Psoas muscle (tissue), 8 donors: ENCODE measurements around the gene ANKRD55. TPM values are rescaled to one million over a fixed set of nuclear protein-coding genes. Genes with fewer than 3 reads are reported as not detected.

ENCODE experiments used
- ATAC-seq, 4 donors: fragments of 200-7000 bp; cut with Tn5 transposase; one replicate each; pipeline ENCODE4 v1.9.1; 2020; ENCODE audit warnings: moderate library complexity in 3 of 4, mild to moderate bottlenecking in 2 of 4
- DNase-seq, 2 donors: peaks; one replicate each; pipeline ENCODE4 v3.0.0-alpha.2; 2020
- H3K27ac ChIP-seq: fragments of 200-600 bp; one replicate; pipeline ENCODE4 v1.8.0; 2022
- H3K27me3 ChIP-seq, 3 donors: fragments of 200-600 bp in 1 of 3; one replicate each; pipeline versions ENCODE4 v1.6.1 to v1.8.0; 2013 to 2022; ENCODE audit warnings: low read length in 2 of 3, mild to moderate bottlenecking in 2 of 3, moderate library complexity in 1 of 3; ENCODE audit not compliant: insufficient read depth in 3 of 3
- H3K36me3 ChIP-seq, 2 donors: fragments of 200-600 bp in 1 of 2; one replicate each; pipeline versions ENCODE4 v1.6.1 to v1.8.0; 2013 to 2022; ENCODE audit warnings: low read depth in 1 of 2, mild to moderate bottlenecking in 1 of 2, moderate library complexity in 1 of 2; ENCODE audit not compliant: insufficient read depth in 1 of 2
- H3K4me1 ChIP-seq: fragments of 200-600 bp; one replicate; pipeline ENCODE4 v1.8.0; 2022
- H3K4me3 ChIP-seq: fragments of 200-600 bp; one replicate; pipeline ENCODE4 v1.8.0; 2022; ENCODE audit warnings: mild to moderate bottlenecking
- H3K9me3 ChIP-seq: fragments of 200-600 bp; one replicate; pipeline ENCODE4 v1.8.0; 2022
- WGBS, 3 donors: extraction: QIAGEN DNeasy Blood & Tissue Kit; methylation state at CpG; one replicate each; pipeline versions ENCODE4 v1.1.6 to v1.1.7; 2013; 5-methylcytosine and 5-hydroxymethylcytosine counted together
- intact Hi-C, 2 donors: fragments of 100-400 bp; cut with DNase I; formaldehyde crosslinking; loops; one replicate each; pipeline versions ENCODE4 v1.11.0 to v1.14.2; 2022
- polyA plus RNA-seq, 3 donors: library from polyadenylated mRNA; stranded (reverse); fragments of 200-250 nt; gene quantifications; one replicate each; pipeline ENCODE4 v1.2.3, GENCODE V29; 2013
- total RNA-seq, 4 donors: library from RNA; stranded (reverse); fragmentation: NEBNext Ultra II Directional in 2 of 4; extraction: Animal tissue kit (Norgen Biotek cat#: 25700) in 2 of 4; gene quantifications; one replicate each; pipeline versions ENCODE4 v1.2.1 to v1.2.4, GENCODE V29; 2021 to 2023
- TF ChIP-seq, protein P1 (sequence below): fragments of 200-600 bp; IDR thresholded peaks from one replicate; pipeline ENCODE4 v1.8.0; 2022; ENCODE audit warnings: antibody characterized with exemption
- donor health status: healthy with polysubstance abuse.
- donor health status: DM: no; HTN: no; CAD: no; lungs with moderate emphysema.
- donor health status: Bipolar disorder and iron deficiency.
- donor health status: healthy.
- donor health status: DM: yes; HTN: yes; CAD: no.
- donor health status: DM: no; HTN: no; CAD: no.
- donor health status: DM: no; HTN: no; CAD: no.
- donor health status: DM: yes; HTN: yes; CAD: no.

The ANKRD55 gene
- total and polyA plus RNA-seq, 7 donors: 0.01 to 0.04 TPM; not detected in 5

DNA sequence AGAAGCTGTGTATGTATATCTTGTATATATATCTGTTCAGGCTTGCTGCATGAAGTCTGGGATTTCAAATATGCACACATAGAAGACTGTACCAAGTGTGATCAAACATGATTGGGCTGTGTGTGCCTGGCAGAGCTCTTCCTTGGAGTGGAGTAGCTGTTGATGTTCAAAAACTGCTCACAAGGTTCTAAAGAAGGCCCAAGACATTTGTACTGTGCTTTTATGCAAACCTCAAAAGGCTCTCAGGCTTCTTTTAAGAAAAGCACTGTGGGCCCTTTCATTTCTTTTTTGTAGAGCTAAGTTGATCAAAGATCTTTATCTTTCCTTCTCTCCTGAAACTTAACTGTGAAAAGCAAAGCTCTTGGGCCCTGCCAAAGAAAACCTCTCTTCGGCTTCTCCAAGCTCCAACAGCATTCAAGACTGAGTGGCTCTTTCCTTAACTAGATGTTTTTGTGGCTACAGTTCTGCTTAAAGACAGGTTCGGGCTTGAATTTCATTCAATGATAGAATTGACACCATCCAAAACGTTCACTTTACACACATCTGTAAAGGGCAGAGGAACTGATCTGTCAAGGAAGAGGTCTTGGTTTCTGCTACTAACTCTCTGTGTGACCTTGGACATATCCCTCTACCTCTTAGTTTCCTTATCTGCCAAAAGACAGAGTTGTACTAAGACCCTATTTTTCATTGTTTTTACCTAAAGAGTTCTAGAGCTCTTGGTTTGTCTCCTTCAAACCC lies 132.5 kb downstream of the ANKRD55 start:
- TF ChIP-seq, protein P1, sequence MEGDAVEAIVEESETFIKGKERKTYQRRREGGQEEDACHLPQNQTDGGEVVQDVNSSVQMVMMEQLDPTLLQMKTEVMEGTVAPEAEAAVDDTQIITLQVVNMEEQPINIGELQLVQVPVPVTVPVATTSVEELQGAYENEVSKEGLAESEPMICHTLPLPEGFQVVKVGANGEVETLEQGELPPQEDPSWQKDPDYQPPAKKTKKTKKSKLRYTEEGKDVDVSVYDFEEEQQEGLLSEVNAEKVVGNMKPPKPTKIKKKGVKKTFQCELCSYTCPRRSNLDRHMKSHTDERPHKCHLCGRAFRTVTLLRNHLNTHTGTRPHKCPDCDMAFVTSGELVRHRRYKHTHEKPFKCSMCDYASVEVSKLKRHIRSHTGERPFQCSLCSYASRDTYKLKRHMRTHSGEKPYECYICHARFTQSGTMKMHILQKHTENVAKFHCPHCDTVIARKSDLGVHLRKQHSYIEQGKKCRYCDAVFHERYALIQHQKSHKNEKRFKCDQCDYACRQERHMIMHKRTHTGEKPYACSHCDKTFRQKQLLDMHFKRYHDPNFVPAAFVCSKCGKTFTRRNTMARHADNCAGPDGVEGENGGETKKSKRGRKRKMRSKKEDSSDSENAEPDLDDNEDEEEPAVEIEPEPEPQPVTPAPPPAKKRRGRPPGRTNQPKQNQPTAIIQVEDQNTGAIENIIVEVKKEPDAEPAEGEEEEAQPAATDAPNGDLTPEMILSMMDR: no peak
- Histone ChIP-seq H3K4me3 (no peak overlapping the region), H3K27me3 (no peaks in the 10 kb centered on the region), H3K9me3 (no peaks in the 10 kb centered on the region), H3K4me1 (no peaks in the 10 kb centered on the region), H3K27ac (no peak overlapping the region), H3K36me3 (no peaks in the 10 kb centered on the region)
- intact Hi-C loops: no loop called here
- ATAC-seq (no peak), DNase-seq (no peak)
- WGBS, 3 donors: 65 to 81% (median 81%) methylated on average over 3 of the region's 3 CpGs

- H3K27ac ChIP-seq: no peak overlapping the region
- ATAC-seq: no peak
- WGBS, 3 donors: 44 to 52% (median 45%) methylated on average over 2 of the region's 2 CpGs
- no peaks in the 10 kb centered on the region for H3K4me1 ChIP-seq
- no peaks in the 10 kb centered on the region for H3K27me3 ChIP-seq
- H3K4me3 ChIP-seq: no peak overlapping the region
- no peak for DNase-seq
- TF ChIP-seq, protein P1: no peak
- H3K36me3 ChIP-seq: no peaks in the 10 kb centered on the region
- no peaks in the 10 kb centered on the region for H3K9me3 ChIP-seq
- intact Hi-C loops: no loop called here
These were observed 133.8 kb downstream of the ANKRD55 start for GRCh38 chr5:56099346-56099745.

DNA sequence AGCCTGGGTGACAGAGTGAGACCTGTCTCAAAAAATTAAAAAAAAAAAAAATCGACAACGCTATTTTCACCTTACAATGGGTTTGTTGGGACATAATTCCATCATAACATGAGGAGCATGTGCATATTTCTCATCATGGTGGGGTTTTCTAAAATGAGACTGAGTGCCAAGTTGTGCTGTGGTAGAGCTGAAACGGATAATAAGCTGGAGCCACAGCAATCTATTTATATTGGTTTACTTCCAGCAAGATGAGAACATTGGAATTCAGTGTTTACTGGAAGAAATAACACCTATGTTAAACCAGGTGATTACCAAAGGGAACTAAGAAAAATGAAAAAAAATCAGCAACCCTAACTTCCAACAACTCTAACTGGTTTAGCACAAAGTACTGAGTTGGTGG lies 136.1 kb downstream of the ANKRD55 start:
- intact Hi-C loops: no loop called here
- TF ChIP-seq, protein P1: no peak
- DNase-seq (no peak), ATAC-seq (no peak)
- H3K9me3 ChIP-seq: no peaks in the 10 kb centered on the region
- 75 to 85% (median 77%) methylated on average over 3 of the region's 3 CpGs for WGBS, 3 donors
- H3K27me3 ChIP-seq: no peaks in the 10 kb centered on the region
- no peak overlapping the region for H3K4me3 ChIP-seq
- no peaks in the 10 kb centered on the region for H3K36me3 ChIP-seq
- no peaks in the 10 kb centered on the region for H3K4me1 ChIP-seq
- no peak overlapping the region for H3K27ac ChIP-seq

GRCh38 chr5:56095579-56096102 lies 137.5 kb downstream of the ANKRD55 start:
- TF ChIP-seq, protein P1: no peak
- H3K36me3 ChIP-seq: no peaks in the 10 kb centered on the region
- no peak overlapping the region for H3K4me3 ChIP-seq
- ATAC-seq (no peak), DNase-seq (no peak)
- no peaks in the 10 kb centered on the region for H3K27me3 ChIP-seq
- no peak overlapping the region for H3K27ac ChIP-seq
- intact Hi-C loops: no loop called here
- 74 to 89% (median 84%) methylated on average over 3 of the region's 3 CpGs for WGBS, 3 donors
- H3K4me1 ChIP-seq: no peaks in the 10 kb centered on the region
- H3K9me3 ChIP-seq: no peaks in the 10 kb centered on the region
